Stimulated activated naive B cell treated with anti-CD40 and anti-IgM and Interleukin-4, amounts not matched to agents 10 μg/mL and 1 μg/mL and 100 μg/mL, for 72 hours (primary cell): ENCODE measurements around the gene KMT5B.
A peak's percentile ranks its signal among the peaks of the same experiment; 100 is the strongest.

Source experiments
- ATAC-seq, 2 donors: fragments of 150-1000 bp; cut with Tn5 transposase; replicated peaks; 2 replicates each; pipeline ENCODE4 v1.10.0; 2021; ENCODE audit warnings: moderate library complexity in 1 of 2
- DNase-seq: peaks from one replicate; pipeline ENCODE4 v3.0.0; 2021
- H3K27ac Mint-ChIP-seq: one replicate; pipeline ENCODE4 v1.8.0; 2022; ENCODE audit warnings: mild to moderate bottlenecking, mixed read lengths
- H3K27me3 Mint-ChIP-seq, 2 donors: one replicate each; pipeline ENCODE4 v1.8.0; 2022; ENCODE audit warnings: mixed read lengths in 2 of 2
- H3K36me3 Mint-ChIP-seq, 2 donors: one replicate each; pipeline ENCODE4 v1.8.0; 2022; ENCODE audit warnings: mixed read lengths in 2 of 2, mild to moderate bottlenecking in 1 of 2
- H3K4me1 Mint-ChIP-seq, 2 donors: one replicate each; pipeline ENCODE4 v1.8.0; 2022; ENCODE audit warnings: mixed read lengths in 2 of 2, mild to moderate bottlenecking in 1 of 2
- H3K4me3 Mint-ChIP-seq, 2 donors: one replicate each; pipeline ENCODE4 v1.8.0; 2022; ENCODE audit warnings: mild to moderate bottlenecking in 2 of 2, mixed read lengths in 2 of 2, moderate library complexity in 1 of 2
- H3K9me3 Mint-ChIP-seq, 2 donors: one replicate each; pipeline ENCODE4 v1.8.0; 2022; ENCODE audit warnings: mixed read lengths in 2 of 2, mild to moderate bottlenecking in 1 of 2

Gene KMT5B

GRCh38 chr11:68242616-68243015 is 29.5 kb upstream of the KMT5B start:
- no peak overlapping the region for H3K27ac Mint-ChIP-seq
- no peaks in the 10 kb centered on the region for H3K4me1 Mint-ChIP-seq
- peaks cover 0 to 4% of the 10 kb centered on the region in 2 donors for H3K9me3 Mint-ChIP-seq
- H3K36me3 Mint-ChIP-seq: peaks cover 0 to 2% of the 10 kb centered on the region in 2 donors
- no peak overlapping the region for H3K4me3 Mint-ChIP-seq
- ATAC-seq: no peak
- DNase-seq: no peak
- H3K27me3 Mint-ChIP-seq: peaks cover 4 to 8% of the 10 kb centered on the region in 2 donors

- peaks cover 7 to 8% of the 10 kb centered on the region in 2 donors for H3K27me3 Mint-ChIP-seq
- H3K4me1 Mint-ChIP-seq: no peaks in the 10 kb centered on the region
- H3K27ac Mint-ChIP-seq: no peak overlapping the region
- peaks cover 5 to 10% of the 10 kb centered on the region in 2 donors for H3K36me3 Mint-ChIP-seq
- H3K9me3 Mint-ChIP-seq: peaks cover 11 to 13% of the 10 kb centered on the region in 2 donors
- no peak for DNase-seq
- no peak for ATAC-seq
- H3K4me3 Mint-ChIP-seq: no peak overlapping the region
Measured at GRCh38 chr11:68231621-68232020, 18.5 kb upstream of the KMT5B start.

GRCh38 chr11:68229601-68230000 is 16.5 kb upstream of the KMT5B start:
- H3K36me3 Mint-ChIP-seq: peaks cover 5 to 10% of the 10 kb centered on the region in 2 donors
- peaks cover 13 to 15% of the 10 kb centered on the region in 2 donors for H3K27me3 Mint-ChIP-seq
- no peak for ATAC-seq
- peaks cover 11 to 13% of the 10 kb centered on the region in 2 donors for H3K9me3 Mint-ChIP-seq
- H3K4me3 Mint-ChIP-seq: no peak overlapping the region
- H3K4me1 Mint-ChIP-seq: no peaks in the 10 kb centered on the region
- no peak overlapping the region for H3K27ac Mint-ChIP-seq
- DNase-seq: no peak

- H3K4me1 Mint-ChIP-seq: no peaks in the 10 kb centered on the region
- ATAC-seq (no peak), DNase-seq (no peak)
- peaks cover 11 to 13% of the 10 kb centered on the region in 2 donors for H3K9me3 Mint-ChIP-seq
- no peak overlapping the region for H3K27ac Mint-ChIP-seq
- H3K36me3 Mint-ChIP-seq: peaks cover 5 to 10% of the 10 kb centered on the region in 2 donors
- peaks cover 7 to 12% of the 10 kb centered on the region in 2 donors for H3K27me3 Mint-ChIP-seq
- H3K4me3 Mint-ChIP-seq: no peak overlapping the region
Measured at GRCh38 chr11:68226421-68226820, 13.3 kb upstream of the KMT5B start.

- Mint-ChIP-seq H3K4me3 (no peak overlapping the region), H3K27me3 (peaks cover 7 to 12% of the 10 kb centered on the region in 2 donors), H3K27ac (peak overlapping the region; percentile 56), H3K9me3 (peaks cover 7 to 8% of the 10 kb centered on the region in 2 donors), H3K4me1 (peaks cover 1 to 5% of the 10 kb centered on the region in 2 donors), H3K36me3 (peaks cover 2 to 6% of the 10 kb centered on the region in 2 donors)
- ATAC-seq (no peak), DNase-seq (no peak)
Measured at GRCh38 chr11:68224606-68225005, 11.5 kb upstream of the KMT5B start.

GRCh38 chr11:68223275-68223674 is 10.2 kb upstream of the KMT5B start:
- Mint-ChIP-seq H3K4me1 (peaks cover 4 to 9% of the 10 kb centered on the region in 2 donors), H3K4me3 (no peak overlapping the region), H3K36me3 (no peaks in the 10 kb centered on the region), H3K9me3 (no peaks in the 10 kb centered on the region), H3K27ac (no peak overlapping the region), H3K27me3 (peaks cover 7 to 12% of the 10 kb centered on the region in 2 donors)
- DNase-seq: no peak
- no peak for ATAC-seq

GRCh38 chr11:68221406-68221805 is 8.3 kb upstream of the KMT5B start:
- DNase-seq: no peak
- H3K27ac Mint-ChIP-seq: no peak overlapping the region
- peaks cover 6 to 11% of the 10 kb centered on the region in 2 donors for H3K27me3 Mint-ChIP-seq
- H3K36me3 Mint-ChIP-seq: no peaks in the 10 kb centered on the region
- H3K4me3 Mint-ChIP-seq: no peak overlapping the region
- no peak for ATAC-seq
- H3K9me3 Mint-ChIP-seq: no peaks in the 10 kb centered on the region
- peaks cover 4 to 9% of the 10 kb centered on the region in 2 donors for H3K4me1 Mint-ChIP-seq

- Mint-ChIP-seq H3K27ac (no peak overlapping the region), H3K9me3 (no peaks in the 10 kb centered on the region), H3K36me3 (peaks cover 2 to 7% of the 10 kb centered on the region in 2 donors), H3K4me3 (no peak overlapping the region), H3K27me3 (peaks cover 4 to 10% of the 10 kb centered on the region in 2 donors), H3K4me1 (peaks cover 21 to 34% of the 10 kb centered on the region in 2 donors)
- DNase-seq: no peak
- ATAC-seq: no peak
Measured at GRCh38 chr11:68216171-68216938, 3.3 kb upstream of the KMT5B start.

- Mint-ChIP-seq H3K27me3 (peaks cover 4 to 10% of the 10 kb centered on the region in 2 donors), H3K4me1 (peaks cover 27 to 41% of the 10 kb centered on the region in 2 donors), H3K9me3 (no peaks in the 10 kb centered on the region), H3K36me3 (peaks cover 2 to 7% of the 10 kb centered on the region in 2 donors), H3K27ac (peak overlapping the region; percentile 89), H3K4me3 (peak overlapping the region; percentile 83 to 88)
- DNase-seq (no peak), ATAC-seq (no peak)
Measured at GRCh38 chr11:68215524-68216170, 2.6 kb upstream of the KMT5B start.

GRCh38 chr11:68215087-68215445 is 2.0 kb upstream of the KMT5B start:
- H3K27ac Mint-ChIP-seq: peak overlapping the region; percentile 89
- peak; percentile 26 to 35 for ATAC-seq
- peaks cover 4 to 10% of the 10 kb centered on the region in 2 donors for H3K27me3 Mint-ChIP-seq
- peaks cover 2 to 7% of the 10 kb centered on the region in 2 donors for H3K36me3 Mint-ChIP-seq
- peak overlapping the region; percentile 83 to 88 for H3K4me3 Mint-ChIP-seq
- H3K4me1 Mint-ChIP-seq: peaks cover 31 to 45% of the 10 kb centered on the region in 2 donors
- H3K9me3 Mint-ChIP-seq: no peaks in the 10 kb centered on the region
- peak; percentile 38 for DNase-seq

GRCh38 chr11:68214173-68215086 is 1.3 kb upstream of the KMT5B start:
- Mint-ChIP-seq H3K27ac (peak overlapping the region; percentile 93), H3K9me3 (no peaks in the 10 kb centered on the region), H3K36me3 (peaks cover 2 to 7% of the 10 kb centered on the region in 2 donors), H3K4me3 (peak overlapping the region; percentile 83 to 88), H3K27me3 (peaks cover 4 to 10% of the 10 kb centered on the region in 2 donors), H3K4me1 (peaks cover 28 to 45% of the 10 kb centered on the region in 2 donors)
- peak; percentile 22 to 24 for ATAC-seq
- peak; percentile 26 for DNase-seq

- peak overlapping the region; percentile 93 for H3K27ac Mint-ChIP-seq
- H3K36me3 Mint-ChIP-seq: peaks cover 2 to 7% of the 10 kb centered on the region in 2 donors
- peak; percentile 54 to 58 for ATAC-seq
Measured at GRCh38 chr11:68213555-68214172, 568 bp upstream of the KMT5B start.

GRCh38 chr11:68212421-68213134 is 518 bp downstream of the KMT5B start:
- Mint-ChIP-seq H3K27ac (peak overlapping the region; percentile 97), H3K36me3 (peaks cover 2 to 7% of the 10 kb centered on the region in 2 donors), H3K27me3 (peaks cover 4 to 10% of the 10 kb centered on the region in 2 donors), H3K4me3 (peak overlapping the region; percentile 88 to 91), H3K4me1 (peaks cover 35 to 55% of the 10 kb centered on the region in 2 donors), H3K9me3 (no peaks in the 10 kb centered on the region)
- ATAC-seq: peak; percentile 72 to 74
- peak; percentile 68 for DNase-seq

More at GRCh38 chr11:68213555-68214172, 568 bp upstream of the KMT5B start:
- Mint-ChIP-seq H3K4me3 (peak overlapping the region; percentile 83 to 88), H3K9me3 (no peaks in the 10 kb centered on the region), H3K4me1 (peaks cover 33 to 50% of the 10 kb centered on the region in 2 donors), H3K27me3 (peaks cover 4 to 10% of the 10 kb centered on the region in 2 donors)
- peak; percentile 82 for DNase-seq
